Breast epithelium (tissue), 4 donors: ENCODE data around the gene YKT6. TPM values are rescaled to one million over a fixed set of nuclear protein-coding genes. Genes with fewer than 3 reads are reported as not detected.
"Not testable (repeated sequence)": the region's sequence is repeated elsewhere in the genome, so short reads cannot be mapped to it uniquely, and the experiment has no call there.

Experiments
- DNase-seq, 2 donors: peaks; one replicate each; pipeline ENCODE4 v3.0.0-alpha.2; 2019; ENCODE audit warnings: low spot score in 2 of 2
- H3K27ac ChIP-seq, 2 donors: fragments of 200-600 bp; sonication (generic) in 1 of 2; one replicate each; pipeline ENCODE4 v1.5.1; 2016 to 2019; ENCODE audit warnings: mild to moderate bottlenecking in 1 of 2
- H3K27me3 ChIP-seq, 2 donors: fragments of 200-600 bp; sonication (generic) in 1 of 2; one replicate each; pipeline versions ENCODE4 v1.5.1 to v1.6.0; 2017 to 2019; ENCODE audit warnings: control low read depth in 1 of 2, mild to moderate bottlenecking in 1 of 2
- H3K36me3 ChIP-seq: fragments of 200-600 bp; one replicate; pipeline ENCODE4 v1.5.1; 2019
- H3K4me1 ChIP-seq, 2 donors: fragments of 200-600 bp; sonication (generic); one replicate each; pipeline ENCODE4 v1.5.1; 2016 to 2019; ENCODE audit warnings: control low read depth in 1 of 2
- H3K4me3 ChIP-seq, 3 donors: fragments of 200-600 bp; sonication (generic); 1 replicate in 2 of 3; 2 replicates in 1 of 3; pipeline ENCODE4 v1.5.1; 2016 to 2019; ENCODE audit warnings: mild to moderate bottlenecking in 3 of 3, moderate library complexity in 2 of 3
- H3K9me3 ChIP-seq, 2 donors: fragments of 200-600 bp; sonication (generic) in 1 of 2; one replicate each; pipeline ENCODE4 v1.5.1; 2016 to 2019; ENCODE audit warnings: control low read depth in 1 of 2
- POLR2A ChIP-seq: fragments of 450-650 bp; IDR thresholded peaks from one replicate; pipeline ENCODE4 v1.6.1; 2016; ENCODE audit warnings: antibody characterized with exemption, mild to moderate bottlenecking, moderate library complexity
- POLR2AphosphoS5 ChIP-seq, 3 donors: sonication (generic); formaldehyde crosslinking; IDR thresholded peaks; one replicate each; pipeline ENCODE4 v1.6.1; 2017; ENCODE audit warnings: antibody characterized with exemption in 3 of 3
- intact Hi-C: fragments of 100-400 bp; cut with DNase I; formaldehyde crosslinking; loops from one replicate; pipeline ENCODE4 v1.15.1; 2023; ENCODE audit warnings: low total_unique reads
- total RNA-seq, 3 donors: library from RNA; depleted of rRNA; stranded (reverse); fragments of >200 nt; gene quantifications; one replicate each; pipeline ENCODE4 v1.1.0, GENCODE V29; 2016
- TF ChIP-seq, protein P1 (sequence below), 3 donors: fragments of 450-650 bp; IDR thresholded peaks; one replicate each; pipeline ENCODE4 v1.5.1; 2016 to 2017; ENCODE audit warnings: antibody characterized with exemption in 3 of 3, mild to moderate bottlenecking in 3 of 3, moderate library complexity in 3 of 3

Gene YKT6
- total RNA-seq, 3 donors from 2014 or later = 40.2 to 57.0 (median 49.4) TPM

DNA sequence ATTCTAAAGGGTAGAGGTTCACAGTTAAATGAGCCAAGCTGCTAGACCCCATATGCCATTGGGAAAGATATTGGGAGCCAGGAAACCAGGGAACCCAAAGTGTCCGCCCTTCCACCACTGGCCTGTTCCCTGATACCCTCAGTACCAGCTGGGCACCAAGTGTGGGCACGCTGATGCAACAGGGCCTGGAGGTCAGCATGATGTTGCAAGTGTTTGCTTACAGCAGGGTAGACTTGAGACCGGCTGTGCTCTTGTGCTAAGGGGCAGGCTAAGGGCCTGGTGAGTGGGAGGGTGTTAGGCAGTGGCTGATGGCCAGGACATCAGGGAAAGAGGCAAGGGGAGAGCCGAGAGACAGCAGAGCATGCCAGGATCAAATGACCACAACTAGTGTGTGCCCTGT is 38.6 kb upstream of the YKT6 start:
- no peaks in the 10 kb centered on the region for H3K9me3 ChIP-seq
- H3K4me1 ChIP-seq = no peaks in the 10 kb centered on the region
- H3K27me3 ChIP-seq = no peaks in the 10 kb centered on the region
- intact Hi-C loops = no loop called here
- TF ChIP-seq POLR2A = no peak
- TF ChIP-seq, protein P1, sequence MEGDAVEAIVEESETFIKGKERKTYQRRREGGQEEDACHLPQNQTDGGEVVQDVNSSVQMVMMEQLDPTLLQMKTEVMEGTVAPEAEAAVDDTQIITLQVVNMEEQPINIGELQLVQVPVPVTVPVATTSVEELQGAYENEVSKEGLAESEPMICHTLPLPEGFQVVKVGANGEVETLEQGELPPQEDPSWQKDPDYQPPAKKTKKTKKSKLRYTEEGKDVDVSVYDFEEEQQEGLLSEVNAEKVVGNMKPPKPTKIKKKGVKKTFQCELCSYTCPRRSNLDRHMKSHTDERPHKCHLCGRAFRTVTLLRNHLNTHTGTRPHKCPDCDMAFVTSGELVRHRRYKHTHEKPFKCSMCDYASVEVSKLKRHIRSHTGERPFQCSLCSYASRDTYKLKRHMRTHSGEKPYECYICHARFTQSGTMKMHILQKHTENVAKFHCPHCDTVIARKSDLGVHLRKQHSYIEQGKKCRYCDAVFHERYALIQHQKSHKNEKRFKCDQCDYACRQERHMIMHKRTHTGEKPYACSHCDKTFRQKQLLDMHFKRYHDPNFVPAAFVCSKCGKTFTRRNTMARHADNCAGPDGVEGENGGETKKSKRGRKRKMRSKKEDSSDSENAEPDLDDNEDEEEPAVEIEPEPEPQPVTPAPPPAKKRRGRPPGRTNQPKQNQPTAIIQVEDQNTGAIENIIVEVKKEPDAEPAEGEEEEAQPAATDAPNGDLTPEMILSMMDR (IDR thresholded peaks at IDR 0.05) = no peak
- no peak for TF ChIP-seq POLR2AphosphoS5 (IDR thresholded peaks at IDR 0.05)
- no peak for DNase-seq
- H3K27ac ChIP-seq = no peak overlapping the region
- H3K4me3 ChIP-seq = no peak overlapping the region
- H3K36me3 ChIP-seq = no peaks in the 10 kb centered on the region

DNA sequence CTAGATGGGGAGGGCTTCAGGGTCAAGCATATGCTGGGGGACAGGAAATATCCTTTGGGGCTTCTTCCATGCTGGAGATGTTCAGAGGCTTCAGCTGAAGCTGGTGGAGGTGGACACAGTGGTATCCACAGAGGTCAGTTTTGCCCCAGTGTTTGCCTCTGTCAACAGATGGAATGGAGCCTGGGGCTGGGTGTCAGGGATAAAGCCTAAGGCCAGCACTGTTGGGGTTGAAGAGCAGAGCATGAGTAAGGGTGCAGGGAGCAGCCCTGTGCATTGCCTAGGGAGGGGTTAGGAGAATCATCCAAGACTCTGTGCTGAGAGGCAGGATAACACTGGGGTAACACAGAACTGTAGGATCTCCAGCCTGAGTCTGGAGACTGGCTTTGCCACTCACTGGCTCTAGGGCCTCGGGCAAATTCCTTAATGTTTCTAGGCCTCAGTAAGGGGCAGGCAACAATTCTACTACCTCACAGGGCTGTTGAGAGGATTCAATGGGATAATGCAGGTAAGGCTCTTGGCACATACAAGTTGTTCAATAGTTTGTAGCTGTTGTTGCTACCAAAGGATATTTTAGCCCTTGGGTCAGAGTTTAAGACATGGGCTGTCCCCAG is 37.9 kb upstream of the YKT6 start:
- peak overlapping the region in 1 of 2 donors; percentile 5 for H3K27ac ChIP-seq
- intact Hi-C loops = no loop called here
- H3K36me3 ChIP-seq = no peaks in the 10 kb centered on the region
- TF ChIP-seq, protein P1 (IDR thresholded peaks at IDR 0.05) = no peak
- TF ChIP-seq POLR2AphosphoS5 (IDR thresholded peaks at IDR 0.05) (no peak), POLR2A (no peak)
- DNase-seq = peak in 1 of 2 donors; percentile 6
- no peaks in the 10 kb centered on the region for H3K4me1 ChIP-seq
- no peaks in the 10 kb centered on the region for H3K27me3 ChIP-seq
- no peaks in the 10 kb centered on the region for H3K9me3 ChIP-seq
- H3K4me3 ChIP-seq = no peak overlapping the region

- H3K36me3 ChIP-seq = no peaks in the 10 kb centered on the region
- H3K27me3 ChIP-seq = no peaks in the 10 kb centered on the region
- H3K9me3 ChIP-seq = no peaks in the 10 kb centered on the region
- H3K27ac ChIP-seq = peak overlapping the region in 1 of 2 donors; percentile 5
- intact Hi-C loops = no loop called here
- H3K4me1 ChIP-seq = no peaks in the 10 kb centered on the region
- TF ChIP-seq POLR2A (no peak), POLR2AphosphoS5 (IDR thresholded peaks at IDR 0.05) (no peak)
- TF ChIP-seq, protein P1 (IDR thresholded peaks at IDR 0.05) = no peak
- DNase-seq = peak; percentile 5 to 51
- H3K4me3 ChIP-seq = no peak overlapping the region
Observed at GRCh38 chr7:44163591-44163990, 37.2 kb upstream of the YKT6 start.

DNA sequence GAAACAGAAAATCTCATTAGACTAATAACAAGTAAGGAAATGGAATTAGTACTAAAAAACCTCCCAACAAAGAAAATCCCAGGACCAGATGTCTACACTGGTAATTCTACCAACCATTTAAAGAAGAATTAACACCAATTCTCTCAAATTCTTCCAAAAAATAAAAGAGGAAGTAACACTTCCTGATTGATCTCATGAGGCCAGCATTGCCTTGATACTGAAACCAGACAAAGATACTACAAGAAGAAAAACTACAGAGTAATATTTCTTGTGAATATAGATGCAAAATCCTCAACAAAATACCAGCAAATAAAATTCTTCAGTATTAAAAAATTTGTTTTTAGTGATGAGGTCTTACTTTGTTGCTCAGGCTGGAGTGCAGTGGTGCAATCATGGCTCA is 32.9 kb upstream of the YKT6 start:
- Histone ChIP-seq H3K9me3 (no peaks in the 10 kb centered on the region), H3K4me3 (no peak overlapping the region), H3K27me3 (no peaks in the 10 kb centered on the region), H3K4me1 (no peaks in the 10 kb centered on the region), H3K36me3 (no peaks in the 10 kb centered on the region), H3K27ac (no peak overlapping the region)
- no peak for DNase-seq
- intact Hi-C loops = no loop called here
- TF ChIP-seq POLR2A (no peak), POLR2AphosphoS5 (IDR thresholded peaks at IDR 0.05) (no peak)
- TF ChIP-seq, protein P1 (IDR thresholded peaks at IDR 0.05) = no peak

- H3K9me3 ChIP-seq, H3K27me3 ChIP-seq, H3K27ac ChIP-seq, H3K36me3 ChIP-seq, H3K4me1 ChIP-seq, H3K4me3 ChIP-seq, DNase-seq, intact Hi-C loops: not testable (repeated sequence)
Observed at GRCh38 chr7:44171901-44172300, 28.9 kb upstream of the YKT6 start.

GRCh38 chr7:44172352-44172751 is 28.4 kb upstream of the YKT6 start:
- intact Hi-C loops = no loop called here

More at GRCh38 chr7:44172352-44172751, 28.4 kb upstream of the YKT6 start:
- Histone ChIP-seq H3K9me3 (no peaks in the 10 kb centered on the region), H3K27me3 (no peaks in the 10 kb centered on the region), H3K27ac (no peak overlapping the region), H3K36me3 (no peaks in the 10 kb centered on the region), H3K4me1 (no peaks in the 10 kb centered on the region), H3K4me3 (no peak overlapping the region)
- DNase-seq = no peak
- no peak for TF ChIP-seq POLR2A
- TF ChIP-seq POLR2AphosphoS5 (IDR thresholded peaks at IDR 0.05) = no peak
- TF ChIP-seq, protein P1 (IDR thresholded peaks at IDR 0.05) = no peak
